ENCODE results near the gene IQUB.
A peak's percentile ranks its signal among the peaks of the same experiment; 100 is the strongest.
"Not testable (repeated sequence)": the region's sequence is repeated elsewhere in the genome, so short reads cannot be mapped to it uniquely, and the experiment has no call there.

The IQUB gene

DNA sequence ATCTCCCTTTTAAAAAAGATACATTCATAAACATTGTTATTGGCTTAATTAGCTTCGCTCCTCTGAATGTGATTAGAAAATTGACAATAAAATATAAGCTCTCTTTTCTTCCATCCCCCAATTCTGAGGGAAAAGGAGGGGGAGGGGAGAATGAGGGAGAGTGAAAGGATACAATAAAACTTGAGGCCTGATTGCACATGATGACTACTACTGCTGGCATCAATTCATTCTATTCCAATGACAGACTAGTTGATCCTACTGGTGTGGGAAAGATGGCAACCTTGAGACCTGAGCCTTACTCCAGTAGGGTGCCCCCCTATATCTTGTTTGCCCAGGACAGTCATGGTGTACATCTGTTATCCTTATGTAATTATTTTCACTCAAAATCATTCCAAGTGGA, 4.5 kb upstream of the IQUB start:
- no peak for DNase-seq

DNA sequence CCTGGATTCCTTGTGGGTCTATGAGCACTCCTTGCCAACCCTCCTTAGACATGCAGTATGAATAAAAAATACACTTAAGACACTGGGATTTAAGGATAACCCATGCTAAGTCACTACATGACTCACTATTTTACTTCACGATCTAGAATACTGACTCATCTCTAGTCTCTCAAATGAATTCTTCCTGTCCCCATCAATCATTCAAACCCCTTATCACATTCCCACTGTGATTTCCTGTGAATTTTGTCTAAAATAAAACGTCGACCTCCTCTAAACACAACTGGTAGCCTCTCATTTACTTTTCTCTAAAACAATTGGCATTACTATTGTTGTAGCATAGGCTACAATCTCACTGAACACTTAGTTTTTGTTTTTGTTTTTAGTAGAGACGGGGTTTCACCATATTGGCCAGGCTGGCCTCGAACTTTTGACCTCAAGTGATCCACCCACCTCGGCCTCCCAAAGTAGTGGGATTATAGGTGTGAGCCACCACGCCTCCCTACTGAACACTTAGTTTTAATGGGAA, 3.9 kb upstream of the IQUB start:
- no peak for DNase-seq

DNA sequence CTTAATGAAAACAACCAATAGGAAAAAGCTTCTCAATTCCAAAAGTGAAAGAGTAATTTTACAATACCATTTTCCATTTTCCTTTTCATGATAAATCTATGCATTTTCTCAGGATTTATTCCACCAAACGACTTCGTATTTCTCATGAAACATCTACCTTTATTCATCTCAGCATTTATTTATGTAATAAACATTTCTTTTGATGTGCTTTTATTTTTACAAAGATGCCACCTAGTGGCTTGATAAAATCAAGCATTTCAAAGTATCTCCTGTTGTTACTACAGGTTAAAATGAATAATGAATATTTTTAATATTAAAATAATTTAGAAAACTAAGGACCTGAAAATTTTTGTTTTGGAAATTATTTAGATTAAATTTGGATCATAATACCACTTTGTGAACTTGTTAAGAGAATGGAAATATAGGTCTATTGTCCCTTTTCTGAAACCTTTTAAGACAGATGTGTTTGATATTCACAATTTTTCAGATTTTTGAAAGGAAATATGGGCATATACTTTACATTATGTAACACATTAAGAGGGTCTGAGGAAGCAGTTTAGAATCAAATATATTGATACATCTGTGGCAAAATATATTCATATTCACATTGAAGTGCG, 2.7 kb upstream of the IQUB start:
- peak in 2 of 3 experiments; percentile 55 to 68 for DNase-seq

DNA sequence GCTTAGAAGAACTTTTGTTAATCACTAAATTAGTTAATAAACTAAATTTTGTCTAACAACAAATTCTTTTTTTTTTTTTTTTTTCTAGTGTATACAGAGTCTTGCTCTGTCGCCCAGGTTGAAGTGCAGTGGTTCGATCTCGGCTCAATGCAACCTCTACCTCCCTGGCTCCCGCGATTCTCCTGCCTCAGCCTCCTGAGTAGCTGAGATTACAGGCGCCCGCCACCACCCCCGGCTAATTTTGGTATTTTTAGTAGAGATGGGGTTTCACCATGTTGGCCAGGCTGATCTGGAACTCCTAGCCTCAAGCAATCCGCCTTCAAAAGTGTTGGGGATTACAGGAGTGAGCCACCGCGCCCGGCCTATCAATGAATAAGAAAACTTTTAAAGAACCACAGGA, 1.1 kb upstream of the IQUB start:
- peak in 1 of 3 experiments; percentile 40 for DNase-seq

DNA sequence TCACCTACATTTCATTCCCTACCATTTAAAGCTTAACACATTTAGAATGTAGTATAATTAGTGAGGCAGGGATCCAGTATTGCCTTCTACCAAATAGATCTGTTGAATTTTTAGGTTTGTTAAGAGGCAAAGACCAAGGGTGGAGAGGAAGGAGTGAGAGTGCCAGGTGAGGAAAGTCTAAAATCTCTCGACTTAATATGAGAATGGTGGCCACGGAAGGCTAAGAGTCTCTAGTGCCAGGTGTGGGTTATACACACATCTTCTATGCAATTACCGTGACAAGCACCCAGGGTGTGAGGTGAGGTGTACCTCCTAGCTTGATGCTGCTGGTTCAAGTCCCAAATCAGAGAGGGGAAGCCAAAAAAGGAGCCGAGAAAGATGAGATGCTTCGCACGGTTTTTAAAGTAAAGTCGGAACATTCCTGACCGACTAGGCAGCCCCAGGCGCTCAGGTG, 439 bp downstream of the IQUB start:
- DNase-seq = peak in 1 of 3 experiments; percentile 44

DNA sequence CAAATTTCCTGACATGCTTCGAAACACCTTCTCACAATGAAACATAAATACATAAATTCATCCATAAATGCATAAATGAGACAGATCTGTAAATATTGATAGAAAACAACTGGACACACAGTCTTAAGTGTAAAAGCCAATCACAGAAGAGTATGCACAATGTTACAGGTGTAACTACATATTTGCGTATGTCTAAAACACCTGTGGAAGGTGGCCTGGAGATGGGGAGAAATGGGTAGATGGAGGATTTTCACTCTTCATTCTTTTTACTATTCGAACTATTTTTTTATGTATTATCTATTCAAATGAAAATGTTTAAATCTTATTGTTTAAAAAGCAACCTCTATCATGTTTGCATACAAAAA, 860 bp downstream of the IQUB start:
- DNase-seq = no peak

DNA sequence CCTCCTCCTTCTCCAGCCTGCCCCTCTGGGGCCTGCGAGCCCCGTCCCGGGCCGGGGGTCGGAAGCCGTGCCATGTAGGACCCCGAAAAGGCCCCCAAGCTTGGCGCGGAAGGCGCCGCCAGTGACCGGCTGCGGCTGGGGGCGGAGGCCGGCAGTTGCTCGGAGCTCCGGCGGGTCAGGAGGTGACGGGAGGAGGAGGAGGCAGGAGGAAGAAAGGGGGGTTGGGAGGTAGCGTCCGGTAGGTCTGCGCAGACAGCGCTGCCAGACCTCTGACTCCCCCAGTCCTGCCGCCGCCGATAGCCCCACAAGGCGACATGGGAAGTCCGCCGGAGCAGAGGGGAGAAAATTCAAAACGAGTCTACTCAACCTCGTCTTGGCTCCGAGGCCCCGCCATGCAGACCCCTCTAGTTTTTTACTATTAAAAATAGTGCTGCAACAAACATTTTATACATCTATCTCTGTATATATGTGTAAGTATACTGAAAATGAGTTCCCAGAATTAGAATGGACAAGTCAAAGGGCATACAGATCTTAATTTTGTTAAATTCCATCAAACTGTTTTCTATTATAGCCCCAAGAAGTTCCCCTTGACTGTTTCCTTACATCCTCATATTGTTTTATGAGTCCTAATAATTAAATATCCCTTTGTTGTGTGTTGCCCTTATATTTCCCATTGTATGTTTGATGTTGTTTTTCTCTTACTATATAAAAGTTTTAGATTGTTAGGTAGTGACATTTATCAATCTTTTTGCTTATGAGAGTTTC, 1.4 kb downstream of the IQUB start:
- DNase-seq = peak in 2 of 3 experiments; percentile 38 to 53

DNA sequence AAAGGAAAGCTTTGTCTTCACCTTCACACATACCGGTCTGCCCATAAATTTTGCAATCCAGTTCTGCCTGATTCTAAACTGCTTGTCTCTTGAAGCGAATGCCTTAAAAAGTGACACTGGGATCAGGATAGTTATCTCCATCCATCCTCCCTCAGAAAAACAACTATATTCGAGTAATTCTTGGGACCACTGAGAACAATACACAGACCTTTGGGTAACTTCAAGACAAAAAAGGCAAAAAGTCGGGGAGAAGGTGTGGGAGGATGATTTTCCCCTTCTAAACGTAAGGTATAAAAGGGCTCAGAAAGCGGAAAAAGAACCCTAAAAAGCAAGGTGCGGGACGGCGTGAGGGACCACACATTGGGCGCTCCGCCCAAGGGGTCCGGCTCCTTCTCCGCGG, 2.1 kb downstream of the IQUB start:
- DNase-seq = not testable (repeated sequence)

DNA sequence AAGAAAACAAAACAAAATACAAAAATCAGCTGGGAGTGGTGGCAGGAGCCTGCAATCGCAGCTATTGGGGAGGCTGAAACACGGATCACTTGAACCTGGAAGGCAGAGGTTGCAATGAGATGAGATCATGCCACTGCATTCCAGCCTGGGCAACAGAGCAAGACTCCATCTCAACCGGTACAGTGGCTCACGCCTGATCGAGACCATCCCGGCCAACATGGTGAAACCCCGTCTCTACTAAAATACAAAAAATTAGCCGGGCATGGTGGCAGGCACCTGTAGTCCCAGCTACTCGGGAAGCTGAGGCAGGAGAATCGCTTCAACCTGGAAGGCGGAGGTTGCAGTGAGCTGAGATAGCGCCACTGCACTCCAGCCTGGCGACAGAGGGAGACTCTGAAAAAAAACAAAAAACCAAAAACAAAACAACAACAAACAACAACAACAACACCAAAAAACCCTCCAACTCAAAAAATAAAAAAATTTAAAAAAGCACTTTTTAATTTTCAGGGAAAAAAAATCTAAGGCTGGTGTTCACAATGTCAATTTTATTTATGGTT, 4.3 kb downstream of the IQUB start:
- not testable (repeated sequence) for DNase-seq

DNA sequence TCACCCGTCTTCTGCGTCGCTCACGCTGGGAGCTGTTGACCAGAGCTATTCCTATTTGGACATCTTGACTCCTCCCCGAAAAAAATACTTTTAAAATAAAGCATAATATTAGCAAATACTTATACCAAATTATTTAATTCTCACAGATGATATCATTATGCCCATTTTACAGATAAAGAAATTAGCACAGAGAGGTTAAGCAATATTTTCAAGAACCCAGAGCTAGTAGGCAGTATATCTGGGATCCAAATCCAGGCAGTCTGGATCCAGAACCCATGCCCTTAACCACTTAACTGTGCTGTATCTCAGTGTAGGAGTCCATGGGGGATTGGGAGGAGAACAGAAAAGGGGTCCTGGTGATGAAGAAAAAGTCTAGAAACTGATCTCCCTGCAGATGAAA, 6.1 kb downstream of the IQUB start:
- peak in 2 of 3 experiments; percentile 24 to 44 for DNase-seq

DNA sequence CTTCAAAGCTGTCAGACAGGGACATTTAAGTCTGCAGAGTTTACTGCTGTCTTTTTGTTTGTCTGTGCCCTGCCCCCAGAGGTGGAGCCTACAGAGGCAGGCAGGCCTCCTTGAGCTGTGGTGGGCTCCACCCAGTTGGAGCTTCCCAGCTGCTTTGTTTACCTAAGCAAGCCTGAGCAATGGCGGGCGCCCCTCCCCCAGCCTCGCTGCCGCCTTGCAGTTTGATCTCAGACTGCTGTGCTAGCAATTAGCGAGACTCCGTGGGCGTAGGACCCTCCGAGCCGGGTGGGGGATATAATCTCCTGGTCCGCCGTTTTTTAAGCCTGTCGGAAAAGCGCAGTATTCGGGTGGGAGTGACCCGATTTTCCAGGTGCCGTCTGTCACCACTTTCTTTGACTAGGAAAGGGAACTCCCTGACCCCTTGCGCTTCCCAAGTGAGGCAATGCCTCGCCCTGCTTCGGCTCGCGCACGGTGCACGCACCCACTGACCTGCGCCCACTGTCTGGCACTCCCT, 6.6 kb downstream of the IQUB start:
- DNase-seq = peak in 2 of 3 experiments; percentile 24 to 37

DNA sequence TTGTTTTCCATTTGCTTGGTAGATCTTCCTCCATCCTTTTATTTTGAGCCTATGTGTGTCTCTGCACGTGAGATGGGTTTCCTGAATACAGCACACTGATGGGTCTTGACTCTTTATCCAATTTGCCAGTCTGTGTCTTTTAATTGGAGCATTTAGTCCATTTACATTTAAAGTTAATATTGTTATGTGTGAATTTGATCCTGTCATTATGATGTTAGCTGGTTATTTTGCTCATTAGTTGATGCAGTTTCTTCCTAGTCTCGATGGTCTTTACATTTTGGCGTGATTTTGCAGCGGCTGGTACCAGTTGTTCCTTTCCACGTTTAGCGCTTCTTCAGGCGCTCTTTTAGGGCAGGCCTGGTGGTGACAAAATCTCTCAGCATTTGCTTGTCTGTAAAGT, 7.9 kb downstream of the IQUB start:
- not testable (repeated sequence) for DNase-seq

DNA sequence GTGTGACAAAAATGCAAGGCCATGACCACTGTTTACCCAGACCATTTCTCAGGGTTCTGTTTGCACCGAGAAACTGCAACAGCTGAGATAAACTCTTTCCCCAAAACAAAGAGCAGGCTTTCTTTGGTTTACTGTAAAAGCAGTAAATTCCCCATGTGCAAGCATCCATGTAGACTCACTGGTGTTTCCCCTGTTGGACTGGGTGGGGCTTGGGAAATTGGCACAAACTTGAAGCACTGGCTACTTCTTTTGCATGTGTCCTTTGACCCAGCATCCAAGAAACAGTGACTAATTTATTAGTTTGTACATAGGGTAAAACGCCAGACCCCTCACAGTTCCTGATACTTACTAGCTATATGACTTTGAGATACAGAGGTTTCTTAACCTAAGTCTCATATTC, 12.3 kb downstream of the IQUB start:
- DNase-seq = no peak

DNA sequence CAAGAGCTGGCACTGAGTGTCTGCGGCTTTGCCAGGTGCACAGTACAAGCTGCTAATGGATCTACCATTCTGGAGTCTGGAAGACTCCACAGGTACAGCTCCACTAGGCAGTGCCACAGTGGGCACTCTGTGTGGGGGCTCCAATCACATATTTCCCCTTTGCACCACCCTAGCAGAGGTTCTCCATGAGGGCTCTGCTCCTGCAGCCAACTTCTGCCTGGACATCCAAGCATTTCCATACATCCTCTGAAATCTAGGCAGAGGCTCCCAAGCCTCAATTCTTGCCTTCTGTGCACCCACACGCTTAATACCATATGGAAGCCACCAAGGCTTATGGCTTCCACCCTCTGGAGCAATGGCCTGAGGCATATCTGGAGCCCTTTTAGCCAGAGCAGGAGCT, 29.2 kb downstream of the IQUB start:
- DNase-seq = no peak

DNA sequence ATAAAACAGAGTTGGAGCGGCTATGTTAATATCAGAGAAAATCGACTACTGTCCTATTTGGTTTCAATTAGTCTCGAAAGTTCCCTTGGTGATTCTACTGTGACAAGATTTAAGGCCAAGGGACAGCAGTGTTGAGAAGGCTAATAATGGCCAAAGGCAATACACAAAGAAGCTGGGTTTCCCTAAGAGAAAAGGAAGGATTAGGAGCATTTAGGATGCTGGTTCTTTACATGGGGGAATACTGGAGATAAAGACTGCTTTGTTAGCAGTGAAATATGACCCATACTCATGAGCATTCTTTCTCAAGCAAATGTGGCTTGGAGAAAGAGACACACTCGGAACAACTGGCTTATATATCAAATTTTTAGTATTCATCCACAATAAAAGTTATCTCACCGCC, 32.2 kb downstream of the IQUB start:
- DNase-seq = no peak

DNA sequence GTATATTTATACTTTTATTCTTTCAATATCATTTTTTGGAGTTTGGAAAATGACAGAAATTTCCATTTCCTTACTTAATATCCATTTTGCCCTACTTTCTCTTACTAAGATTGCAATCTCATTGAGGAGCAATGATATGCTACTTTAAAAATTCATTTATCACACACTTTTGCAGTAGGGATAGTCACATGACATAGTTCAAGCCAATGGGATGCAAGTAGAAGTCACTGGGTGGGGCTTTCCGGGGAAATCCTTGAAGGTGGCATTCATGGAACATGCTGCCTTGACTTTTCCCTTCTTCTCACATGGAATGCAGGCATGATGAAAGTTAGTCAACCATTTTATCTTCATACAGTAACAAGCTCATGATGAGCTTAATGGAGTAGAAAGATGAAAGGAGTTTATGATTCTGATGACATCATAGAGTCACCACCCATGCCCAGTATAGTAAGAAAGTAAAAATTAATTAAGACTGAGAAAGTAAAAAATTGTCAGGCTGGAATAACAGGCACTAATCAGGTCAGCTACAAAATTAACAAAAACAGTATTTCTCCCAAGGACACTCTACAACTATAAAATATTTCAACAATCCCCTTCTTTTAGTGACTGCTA, 33.4 kb downstream of the IQUB start:
- DNase-seq = no peak

DNA sequence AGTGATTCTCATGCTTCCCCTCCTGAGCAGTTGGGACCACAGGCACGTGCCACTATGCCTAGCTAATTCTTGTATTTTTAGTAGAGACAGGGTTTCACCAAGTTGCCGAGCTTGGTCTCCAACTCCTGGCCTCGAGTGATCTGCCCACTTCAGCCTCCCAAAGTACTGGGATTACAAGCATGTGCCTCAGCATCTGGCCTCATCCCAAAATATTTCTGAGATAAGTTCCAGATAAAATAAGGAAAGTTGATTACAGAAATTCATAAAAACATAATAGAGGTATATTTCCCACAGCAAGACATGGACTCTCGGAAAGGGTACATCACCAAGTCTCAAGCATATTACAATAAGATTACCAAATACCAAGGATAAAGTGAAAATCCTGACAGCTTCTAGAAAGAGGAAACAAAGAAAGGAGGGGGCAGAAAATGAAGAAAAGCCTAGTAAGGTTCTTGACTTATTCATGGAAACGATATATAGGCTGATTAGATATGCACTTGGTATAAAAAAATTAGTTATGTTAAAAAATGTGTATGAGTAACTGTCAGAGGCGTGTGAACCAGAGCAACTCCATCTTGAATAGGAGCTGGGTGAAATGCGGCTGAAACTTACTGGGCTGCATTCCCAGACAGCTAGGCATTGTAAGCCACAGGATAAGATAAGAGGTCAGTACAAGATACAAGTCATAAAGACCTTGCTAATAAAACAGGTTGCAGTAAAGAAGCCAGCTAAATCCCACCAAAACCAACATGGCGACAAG, 35.0 kb downstream of the IQUB start:
- DNase-seq = no peak

DNA sequence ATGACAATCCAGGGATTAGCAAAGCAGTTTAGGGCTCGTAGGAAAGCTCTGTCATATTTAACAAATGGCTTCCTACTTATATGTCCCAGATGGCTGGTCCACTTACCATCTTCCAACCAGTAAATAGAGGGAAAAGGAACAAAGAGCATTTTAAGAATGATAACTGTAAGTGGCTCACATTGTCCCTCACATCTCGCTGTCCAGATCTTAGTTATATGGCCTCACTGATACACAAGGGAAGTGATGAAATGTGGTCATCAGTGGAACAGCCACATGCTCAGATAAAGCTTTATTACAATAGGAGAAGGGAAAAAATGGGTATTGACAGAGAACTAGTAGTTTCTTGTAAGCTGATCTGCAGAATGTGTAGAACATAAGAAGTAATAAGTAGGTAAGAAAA, 35.8 kb downstream of the IQUB start:
- DNase-seq = no peak

DNA sequence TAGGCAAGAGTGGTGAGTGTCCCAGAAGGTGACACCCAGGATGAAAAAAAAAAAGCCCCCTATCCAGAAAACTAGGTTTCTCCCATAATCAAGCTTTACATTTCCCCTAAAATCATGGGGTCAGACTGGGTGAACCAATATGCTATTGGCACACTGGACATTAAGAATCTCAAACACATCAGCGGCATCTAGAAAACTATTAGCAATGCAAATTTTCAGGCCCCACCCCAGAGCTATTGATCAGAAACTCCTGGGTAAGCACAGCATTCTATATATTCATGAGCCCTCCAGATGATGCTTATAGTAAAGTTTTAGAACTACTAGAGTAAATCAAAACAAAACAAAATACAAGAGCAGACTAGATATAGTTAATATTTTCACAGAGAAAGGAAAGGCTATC, 36.4 kb downstream of the IQUB start:
- no peak for DNase-seq

DNA sequence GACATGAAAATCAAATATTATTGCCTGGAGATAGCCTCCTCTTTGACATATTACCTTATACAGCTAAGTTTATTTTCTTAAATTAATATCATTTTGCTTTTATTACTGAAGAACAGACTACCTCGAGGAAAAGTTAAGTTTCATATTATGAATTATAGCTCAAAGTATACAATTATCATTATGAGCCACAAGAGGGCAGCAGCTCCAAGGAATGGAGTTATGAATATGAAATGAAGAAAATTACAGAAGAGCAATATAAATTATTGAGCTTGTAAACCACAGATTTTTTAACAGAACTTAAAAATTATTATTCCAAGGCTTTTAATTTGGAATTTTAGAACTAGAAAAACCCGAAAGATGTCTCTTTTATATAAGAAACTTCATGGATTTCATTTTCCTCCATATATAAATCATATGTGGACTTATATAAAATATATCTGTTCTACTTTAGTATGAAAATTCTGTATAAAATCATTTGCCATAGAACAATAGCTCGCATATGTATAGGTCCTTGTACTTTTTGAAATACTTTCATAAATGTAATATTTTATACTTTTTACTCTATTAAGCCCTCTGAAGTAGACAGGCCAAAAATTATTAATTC, 40.1 kb downstream of the IQUB start:
- peak; percentile 13 to 78 (median 66) for DNase-seq

DNA sequence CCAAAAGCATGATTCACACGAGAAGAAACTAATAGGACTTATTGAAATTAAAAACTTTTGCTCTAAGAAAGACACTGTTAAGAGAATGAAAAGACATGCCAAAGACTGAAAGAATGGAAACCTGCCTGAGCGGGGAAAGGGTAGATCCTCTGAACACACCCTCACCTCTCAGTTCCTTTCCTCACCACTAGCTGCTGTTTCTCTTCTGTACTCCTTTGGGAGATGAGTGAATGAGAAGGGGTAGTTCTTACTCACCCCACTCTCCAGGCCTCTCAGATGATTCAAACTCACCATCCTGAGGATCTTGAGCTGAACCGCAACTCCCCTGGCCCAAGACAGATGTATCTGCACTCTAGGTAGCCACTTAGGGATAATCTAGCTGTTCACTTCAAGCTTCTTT, 41.9 kb downstream of the IQUB start:
- DNase-seq = no peak

DNA sequence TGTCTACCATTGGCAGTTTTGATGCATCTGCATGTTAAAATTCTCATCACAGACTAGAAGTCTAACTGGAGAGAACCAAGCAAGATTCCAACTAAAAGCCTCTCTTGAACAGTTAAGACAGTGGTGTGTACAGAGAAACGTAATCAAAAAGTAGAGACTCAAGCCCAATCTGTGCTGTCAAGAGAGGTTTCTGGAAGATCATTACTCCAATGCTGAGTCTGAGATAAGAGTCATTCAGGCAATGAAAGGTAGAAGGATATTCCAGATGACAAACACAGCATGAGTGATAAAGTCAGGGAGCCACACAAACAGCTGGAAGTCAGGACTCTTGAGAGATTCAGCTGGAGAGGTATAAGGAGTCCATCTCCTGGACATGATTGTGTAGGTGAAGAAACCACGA, 48.7 kb downstream of the IQUB start:
- no peak for DNase-seq

Measured in NCI-H1417 (cell line).